Activated CD4-positive, alpha-beta T cell treated with anti-CD3 and anti-CD28 coated beads for 36 hours (primary cell): Measurements from ENCODE around the gene SLC35B4. TPM values are rescaled to one million over a fixed set of nuclear protein-coding genes. Genes with fewer than 3 reads are reported as not detected.

Source experiments
- ATAC-seq: fragments of 200-7000 bp; cut with Tn5 transposase; one replicate; pipeline ENCODE4 v1.10.0; 2021; ENCODE audit warnings: mild to moderate bottlenecking, moderate library complexity
- CTCF ChIA-PET: fragments of 350-600 bp; sonication (Branson Sonifier 250); formaldehyde crosslinking; loops from one replicate; lab custom pipeline; 2021; ENCODE audit warnings: antibody characterized with exemption; lab: Charles Lee
- POLR2A ChIA-PET: fragments of 350-600 bp; sonication (Branson Sonifier 250); formaldehyde crosslinking; loops from one replicate; lab custom pipeline; 2021; ENCODE audit warnings: antibody characterized with exemption, inconsistent platforms; lab: Charles Lee
- DNase-seq: peaks from one replicate; pipeline ENCODE4 v3.0.0-alpha.2; 2020
- H3K27ac Mint-ChIP-seq: one replicate; pipeline ENCODE4 v1.8.0; 2021; ENCODE audit warnings: mixed read lengths
- H3K27me3 Mint-ChIP-seq: one replicate; pipeline ENCODE4 v1.8.0; 2021; ENCODE audit warnings: mixed read lengths
- H3K36me3 Mint-ChIP-seq: one replicate; pipeline ENCODE4 v1.8.0; 2021; ENCODE audit warnings: low read depth, mixed read lengths
- H3K4me1 Mint-ChIP-seq: one replicate; pipeline ENCODE4 v1.8.0; 2021; ENCODE audit warnings: mixed read lengths
- H3K4me3 Mint-ChIP-seq: one replicate; pipeline ENCODE4 v1.8.0; 2021; ENCODE audit warnings: mild to moderate bottlenecking, moderate library complexity, mixed read lengths
- H3K9me3 Mint-ChIP-seq: one replicate; pipeline ENCODE4 v1.8.0; 2021; ENCODE audit warnings: low read depth, mixed read lengths
- intact Hi-C, 2 experiments: fragments of 100-400 bp; cut with DNase I in 1 of 2; cut with micrococcal nuclease in 1 of 2; formaldehyde crosslinking; loops; one replicate each; pipeline versions ENCODE4 v1.14.2 to v1.15.1; 2022 to 2024; cut with DNase I, micrococcal nuclease
- total RNA-seq, 2 experiments: library from RNA; stranded (reverse); gene quantifications; one replicate each; pipeline ENCODE4 v1.2.3, GENCODE V29; 2021

Gene SLC35B4
- total RNA-seq, 2 experiments from 2014 or later: 13.6 to 15.5 TPM

DNA sequence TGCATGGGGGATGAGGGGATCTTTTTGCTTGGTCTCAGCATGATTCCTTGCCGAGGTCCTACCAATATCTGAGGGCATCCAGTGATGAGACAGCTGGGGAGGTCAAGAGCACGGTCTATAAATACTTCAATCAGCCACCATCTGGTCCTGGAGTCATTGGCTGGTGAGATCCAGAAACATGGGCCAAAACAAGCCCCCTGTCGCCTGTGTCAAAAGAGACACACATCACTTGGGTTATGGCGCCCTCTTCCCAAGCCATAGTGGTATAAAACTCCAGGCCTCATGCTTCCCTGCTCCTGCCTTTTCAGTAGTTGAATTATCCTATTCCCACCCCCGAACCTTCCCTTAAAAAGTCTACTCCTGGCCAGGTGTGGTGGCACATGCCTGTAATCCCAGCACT, 60.9 kb downstream of the SLC35B4 start:
- DNase-seq (no peak), ATAC-seq (no peak)
- Mint-ChIP-seq H3K4me1 (no peaks in the 10 kb centered on the region), H3K36me3 (no peaks in the 10 kb centered on the region), H3K4me3 (no peak overlapping the region), H3K27ac (no peak overlapping the region), H3K27me3 (peaks cover 5% of the 10 kb centered on the region), H3K9me3 (no peaks in the 10 kb centered on the region)
- intact Hi-C loops: no loop called here
- ChIA-PET CTCF (interaction anchor here (0.6 kb wide), 1 partner anchor 354 kb away, joined by 3 read pairs; no protein-coding TSS in a partner anchor), POLR2A (no interaction called here)

DNA sequence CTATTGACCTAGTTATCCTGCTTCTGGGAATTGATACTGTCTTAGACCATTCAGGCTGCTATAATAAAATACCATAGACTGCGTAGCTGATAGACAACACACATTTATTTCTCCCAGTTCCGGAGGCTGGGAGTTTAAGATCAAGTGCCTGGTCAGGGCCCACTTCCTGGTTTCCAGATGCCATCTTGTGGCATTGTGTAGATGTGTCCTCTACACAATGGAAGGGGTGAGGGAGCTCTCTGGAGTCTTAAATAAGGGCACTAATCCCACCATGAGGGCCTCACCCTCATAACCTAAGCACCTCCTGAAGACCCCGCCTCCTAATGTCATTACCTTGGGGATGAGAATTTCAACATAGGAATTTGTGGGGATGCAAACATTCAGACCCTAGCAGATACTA, 62.4 kb downstream of the SLC35B4 start:
- CTCF ChIA-PET: no interaction called here
- ATAC-seq (no peak), DNase-seq (no peak)
- H3K36me3 Mint-ChIP-seq: no peaks in the 10 kb centered on the region
- POLR2A ChIA-PET: no interaction called here
- peaks cover 5% of the 10 kb centered on the region for H3K27me3 Mint-ChIP-seq
- intact Hi-C loops: no loop called here
- H3K27ac Mint-ChIP-seq: no peak overlapping the region
- no peak overlapping the region for H3K4me3 Mint-ChIP-seq
- H3K4me1 Mint-ChIP-seq: no peaks in the 10 kb centered on the region
- no peaks in the 10 kb centered on the region for H3K9me3 Mint-ChIP-seq

DNA sequence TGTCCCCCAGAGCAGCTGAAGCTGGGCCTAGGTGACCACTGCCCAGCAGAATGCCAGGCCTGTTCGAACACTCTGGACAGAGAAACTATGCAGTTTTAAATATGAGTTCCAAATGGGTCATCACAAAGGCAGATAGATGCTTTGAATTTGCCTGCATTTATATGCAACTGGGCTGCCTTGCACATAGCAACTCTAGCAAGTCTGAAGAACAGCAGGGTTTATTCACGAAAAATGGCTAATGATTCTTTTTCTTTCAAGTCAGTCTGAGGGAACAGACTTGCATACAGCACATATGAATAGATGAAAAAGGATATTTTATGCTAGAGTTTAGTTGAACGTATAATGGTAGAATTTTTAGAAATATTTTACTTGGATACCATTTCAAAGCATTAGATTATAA, 68.5 kb downstream of the SLC35B4 start:
- DNase-seq: no peak
- H3K4me1 Mint-ChIP-seq: no peaks in the 10 kb centered on the region
- peaks cover 3% of the 10 kb centered on the region for H3K27me3 Mint-ChIP-seq
- no peak for ATAC-seq
- peaks cover under 1% of the 10 kb centered on the region for H3K9me3 Mint-ChIP-seq
- H3K36me3 Mint-ChIP-seq: no peaks in the 10 kb centered on the region
- POLR2A ChIA-PET: no interaction called here
- intact Hi-C loops: no loop called here
- no peak overlapping the region for H3K4me3 Mint-ChIP-seq
- CTCF ChIA-PET: no interaction called here
- no peak overlapping the region for H3K27ac Mint-ChIP-seq

DNA sequence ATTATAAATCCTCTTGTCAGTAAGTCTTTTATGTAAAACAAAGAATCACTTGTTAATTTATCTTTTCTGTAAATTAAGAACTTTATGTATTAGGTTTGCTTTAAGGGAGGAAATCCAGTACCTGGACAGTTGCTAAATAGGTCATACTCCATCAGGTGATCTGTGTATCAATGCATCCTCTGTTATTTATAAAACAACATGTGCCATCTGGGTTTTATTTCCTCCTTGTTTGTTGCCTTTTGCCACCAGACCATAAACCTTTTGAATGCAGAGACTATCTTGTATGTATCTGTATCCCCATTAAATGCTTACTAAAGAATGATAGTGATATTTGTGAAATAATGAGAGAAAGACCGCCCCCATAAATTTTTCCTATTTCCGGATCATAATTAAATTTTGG, 70.0 kb downstream of the SLC35B4 start:
- no peak overlapping the region for H3K27ac Mint-ChIP-seq
- ATAC-seq (no peak), DNase-seq (no peak)
- CTCF ChIA-PET: interaction anchor here (0.7 kb wide), 1 partner anchor 87 kb away, joined by 3 read pairs; no protein-coding TSS in a partner anchor
- no peaks in the 10 kb centered on the region for H3K4me1 Mint-ChIP-seq
- H3K9me3 Mint-ChIP-seq: peaks cover 1% of the 10 kb centered on the region
- H3K36me3 Mint-ChIP-seq: no peaks in the 10 kb centered on the region
- H3K27me3 Mint-ChIP-seq: peaks cover 3% of the 10 kb centered on the region
- H3K4me3 Mint-ChIP-seq: no peak overlapping the region
- POLR2A ChIA-PET: interaction anchor here (0.8 kb wide), 1 partner anchor 163 kb away, joined by 3 read pairs; no protein-coding TSS in a partner anchor
- intact Hi-C loops: no loop called here

DNA sequence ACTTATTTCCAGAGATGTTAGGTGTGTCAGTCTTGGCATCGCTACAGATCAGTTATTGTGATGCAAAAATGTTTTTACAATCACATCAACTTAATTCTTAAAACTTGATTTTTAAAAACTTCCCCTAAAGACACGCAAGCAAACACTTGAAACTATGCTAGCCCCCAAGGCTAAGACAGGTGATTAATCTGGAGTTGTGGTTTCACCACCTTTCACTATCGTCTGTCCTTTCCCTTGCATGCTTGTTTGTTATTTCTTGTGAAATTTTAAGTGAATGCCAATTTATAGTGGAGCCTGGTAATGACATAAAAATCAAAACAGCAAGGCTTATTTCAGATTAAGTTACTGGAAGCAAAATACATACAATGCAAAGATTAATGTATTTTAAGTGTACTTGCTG, 70.4 kb downstream of the SLC35B4 start:
- ChIA-PET POLR2A (no interaction called here), CTCF (no interaction called here)
- no peaks in the 10 kb centered on the region for H3K36me3 Mint-ChIP-seq
- peaks cover 1% of the 10 kb centered on the region for H3K9me3 Mint-ChIP-seq
- H3K27me3 Mint-ChIP-seq: peaks cover 3% of the 10 kb centered on the region
- no peaks in the 10 kb centered on the region for H3K4me1 Mint-ChIP-seq
- intact Hi-C loops: no loop called here
- no peak for ATAC-seq
- no peak overlapping the region for H3K4me3 Mint-ChIP-seq
- no peak for DNase-seq
- no peak overlapping the region for H3K27ac Mint-ChIP-seq

DNA sequence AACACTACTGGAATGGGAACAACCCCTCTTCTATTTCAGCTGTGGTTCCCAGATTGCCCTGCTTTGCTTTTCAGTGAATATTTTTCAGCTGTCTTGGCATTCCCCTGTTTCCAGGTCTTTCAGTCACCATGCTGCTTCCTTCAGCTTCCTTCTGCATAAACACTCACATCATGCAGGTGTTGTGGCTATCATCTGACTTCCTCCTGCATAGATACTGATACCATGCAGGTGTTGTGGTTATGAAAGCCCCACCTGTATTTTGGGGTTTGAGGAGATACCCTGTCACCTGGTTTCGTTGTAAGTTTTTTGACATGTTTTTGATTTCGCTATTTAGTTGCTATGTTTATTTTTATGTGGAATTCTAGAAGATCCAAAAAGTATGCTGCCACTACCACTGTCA, 71.5 kb downstream of the SLC35B4 start:
- intact Hi-C loops: no loop called here

More for the DNA sequence above, 71.5 kb downstream of the SLC35B4 start:
- Mint-ChIP-seq H3K4me1 (no peaks in the 10 kb centered on the region), H3K27me3 (peaks cover 6% of the 10 kb centered on the region), H3K27ac (no peak overlapping the region), H3K4me3 (no peak overlapping the region), H3K36me3 (no peaks in the 10 kb centered on the region), H3K9me3 (peaks cover 10% of the 10 kb centered on the region)
- ChIA-PET CTCF (no interaction called here), POLR2A (no interaction called here)
- ATAC-seq: no peak
- DNase-seq: no peak

Other genes with a start within 250 kb of the SLC35B4 start
- gene LRGUK, start 189.6 kb downstream of the SLC35B4 start, total RNA-seq: under 1 TPM; 0.07 to 0.14 TPM
- 100 to 1,000 TPM in 1 of 2 experiments, 10 to 100 TPM in 1; 88.1 to 120 TPM for gene AKR1B1, start 142.2 kb upstream of the SLC35B4 start, total RNA-seq
- gene AKR1B10, start 210.6 kb upstream of the SLC35B4 start, total RNA-seq: not detected
- not detected for gene AKR1B15, start 232.2 kb upstream of the SLC35B4 start, total RNA-seq